Keratinocyte (primary cell): Measurements from ENCODE around the gene WNT7B. TPM values are rescaled to one million over a fixed set of nuclear protein-coding genes. Genes with fewer than 3 reads are reported as not detected.

Experiments used
- DNase-seq: peaks from one replicate; pipeline ENCODE4 v3.0.0-alpha.2; 2011; ENCODE audit warnings: low read depth, missing footprints, low spot score
- FAIRE-seq: peaks from 2 replicates; lab custom pipeline; 2011; peaks lifted over from hg19 to GRCh38; lab: Jason Lieb, UNC
- H2AFZ ChIP-seq: 2 replicates; pipeline ENCODE4 v1.6.0; 2012; ENCODE audit warnings: low read length, control low read depth, inconsistent platforms; ENCODE audit not compliant: control insufficient read depth
- H3K27ac ChIP-seq: 2 replicates; pipeline ENCODE4 v1.5.1; 2011; ENCODE audit warnings: low read length; ENCODE audit not compliant: control insufficient read depth, insufficient read depth
- H3K27me3 ChIP-seq: 3 replicates; pipeline ENCODE4 v1.6.0; 2011; ENCODE audit warnings: low read length; ENCODE audit not compliant: control insufficient read depth, insufficient read depth; ENCODE audit errors: extremely low read depth
- H3K36me3 ChIP-seq, 2 experiments: 2 replicates in 1 of 2; 3 replicates in 1 of 2; pipeline ENCODE4 v1.5.1; 2011; ENCODE audit warnings: low read length in 2 of 2, mild to moderate bottlenecking in 1 of 2; ENCODE audit not compliant: control insufficient read depth in 2 of 2, insufficient read depth in 2 of 2; ENCODE audit errors: extremely low read depth in 1 of 2
- H3K4me1 ChIP-seq: 3 replicates; pipeline ENCODE4 v1.5.1; 2011; ENCODE audit warnings: low read length; ENCODE audit not compliant: control insufficient read depth, insufficient read depth; ENCODE audit errors: extremely low read depth
- H3K4me2 ChIP-seq: 3 replicates; pipeline ENCODE4 v1.6.0; 2011; ENCODE audit warnings: low read depth, low read length; ENCODE audit not compliant: control insufficient read depth, insufficient read depth; ENCODE audit errors: extremely low read depth
- H3K4me3 ChIP-seq, 3 experiments: fragments of 200-600 bp in 1 of 3; sonication (generic) in 1 of 3; 2 replicates in 2 of 3; 3 replicates in 1 of 3; pipeline ENCODE4 v1.5.1; 2011 to 2016; ENCODE audit warnings: low read length in 3 of 3, mild to moderate bottlenecking in 3 of 3, control low read depth in 2 of 3, inconsistent platforms in 1 of 3, low read depth in 1 of 3, mixed read lengths in 1 of 3, mixed run types in 1 of 3, moderate library complexity in 1 of 3; ENCODE audit not compliant: control insufficient read depth in 2 of 3, insufficient read depth in 2 of 3; ENCODE audit errors: extremely low read depth in 1 of 3
- H3K79me2 ChIP-seq: 2 replicates; pipeline ENCODE4 v1.6.0; 2012; ENCODE audit warnings: low read length; ENCODE audit not compliant: control insufficient read depth, insufficient read depth
- H3K9ac ChIP-seq: 3 replicates; pipeline ENCODE4 v1.6.0; 2011; ENCODE audit warnings: low read length; ENCODE audit not compliant: control insufficient read depth, insufficient read depth; ENCODE audit errors: extremely low read depth
- H3K9me1 ChIP-seq: 3 replicates; pipeline ENCODE4 v1.6.0; 2011; ENCODE audit warnings: low read length; ENCODE audit not compliant: control insufficient read depth, insufficient read depth; ENCODE audit errors: extremely low read depth
- H3K9me3 ChIP-seq: 2 replicates; pipeline ENCODE4 v1.5.1; 2012; ENCODE audit warnings: low read depth, low read length; ENCODE audit not compliant: control insufficient read depth
- H4K20me1 ChIP-seq: 3 replicates; pipeline ENCODE4 v1.6.0; 2011; ENCODE audit warnings: low read length; ENCODE audit not compliant: control insufficient read depth, insufficient read depth; ENCODE audit errors: extremely low read depth
- EZH2 ChIP-seq: IDR thresholded peaks from one replicate; pipeline ENCODE4 v1.6.1; 2012; ENCODE audit warnings: inconsistent platforms, mild to moderate bottlenecking, low read length, moderate library complexity
- dilution Hi-C: fragments of 300-500 bp; cut with MboI; formaldehyde crosslinking; loops from one replicate; pipeline ENCODE4 v1.7.0; 2020; ENCODE audit warnings: low sequenced_read_pairs; ENCODE audit not compliant: extremely low pct_ligation_motif_present
- polyA plus RNA-seq, 5 experiments: library from polyadenylated mRNA; depleted of rRNA in 3 of 5; stranded (reverse) in 3 of 5; stranded (forward) in 1 of 5; unstranded in 1 of 5; fragments of >200 nt; gene quantifications; 1 replicate in 1 of 5; 2 replicates in 3 of 5; 3 replicates in 1 of 5; pipeline versions ENCODE4 v1.2.1 to v1.2.3, GENCODE V29; 2011 to 2012; ENCODE audit warnings: missing spikeins in 2 of 5, low read depth in 1 of 5, low replicate concordance in 1 of 5
- TF ChIP-seq, protein P1 (sequence below), 3 experiments: IDR thresholded peaks in 1 of 3; conservative IDR thresholded peaks in 1 of 3; optimal IDR thresholded peaks in 1 of 3; 2 replicates in 2 of 3; 3 replicates in 1 of 3; pipeline versions ENCODE3 to v1.5.1; 2011; ENCODE audit warnings: low read length in 3 of 3, mild to moderate bottlenecking in 3 of 3, moderate library complexity in 2 of 3, control low read depth in 1 of 3, inconsistent platforms in 1 of 3; ENCODE audit not compliant: insufficient read depth in 2 of 3; ENCODE audit errors: extremely low read depth in 1 of 3

Gene WNT7B
- polyA plus RNA-seq, 1 donor (not counting 4 experiments of a cell fraction or from before 2014, with no cell fraction given) = 1.7 TPM

DNA sequence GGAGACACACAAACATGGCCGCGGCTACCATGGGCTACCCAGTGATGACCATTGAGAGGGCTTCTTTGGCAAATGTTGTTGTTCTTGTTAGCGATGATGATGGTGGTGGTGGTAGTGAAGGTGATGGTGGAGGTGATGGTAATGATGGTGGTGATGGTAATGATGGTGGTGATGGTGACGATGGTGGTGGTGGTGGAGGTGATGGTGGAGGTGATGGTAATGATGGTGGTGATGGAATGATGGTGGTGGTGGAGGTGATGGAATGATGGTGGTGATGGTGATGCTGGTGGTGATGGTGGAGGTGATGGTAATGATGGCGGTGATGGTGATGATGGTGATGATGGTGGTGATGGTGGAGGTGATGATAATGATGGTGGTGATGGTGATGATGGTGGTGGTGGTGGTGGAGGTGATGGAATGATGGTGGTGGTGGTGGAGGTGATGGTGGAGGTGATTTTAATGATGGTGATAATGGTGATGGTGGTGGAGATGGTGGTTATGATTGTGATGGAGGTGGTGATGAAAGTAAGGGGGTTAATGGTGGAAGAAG is 16.3 kb upstream of the WNT7B start:
- no peaks in the 10 kb centered on the region for H3K36me3 ChIP-seq
- H3K4me1 ChIP-seq = peaks cover 6% of the 10 kb centered on the region
- no peak overlapping the region for H3K4me3 ChIP-seq
- H3K4me2 ChIP-seq = no peak overlapping the region
- no peak overlapping the region for H2AFZ ChIP-seq
- dilution Hi-C loops = no loop called here
- H3K9ac ChIP-seq = no peak overlapping the region
- H3K9me3 ChIP-seq = no peaks in the 10 kb centered on the region
- no peak overlapping the region for H3K27ac ChIP-seq
- no peaks in the 10 kb centered on the region for H3K79me2 ChIP-seq
- DNase-seq = no peak
- TF ChIP-seq, protein P1, sequence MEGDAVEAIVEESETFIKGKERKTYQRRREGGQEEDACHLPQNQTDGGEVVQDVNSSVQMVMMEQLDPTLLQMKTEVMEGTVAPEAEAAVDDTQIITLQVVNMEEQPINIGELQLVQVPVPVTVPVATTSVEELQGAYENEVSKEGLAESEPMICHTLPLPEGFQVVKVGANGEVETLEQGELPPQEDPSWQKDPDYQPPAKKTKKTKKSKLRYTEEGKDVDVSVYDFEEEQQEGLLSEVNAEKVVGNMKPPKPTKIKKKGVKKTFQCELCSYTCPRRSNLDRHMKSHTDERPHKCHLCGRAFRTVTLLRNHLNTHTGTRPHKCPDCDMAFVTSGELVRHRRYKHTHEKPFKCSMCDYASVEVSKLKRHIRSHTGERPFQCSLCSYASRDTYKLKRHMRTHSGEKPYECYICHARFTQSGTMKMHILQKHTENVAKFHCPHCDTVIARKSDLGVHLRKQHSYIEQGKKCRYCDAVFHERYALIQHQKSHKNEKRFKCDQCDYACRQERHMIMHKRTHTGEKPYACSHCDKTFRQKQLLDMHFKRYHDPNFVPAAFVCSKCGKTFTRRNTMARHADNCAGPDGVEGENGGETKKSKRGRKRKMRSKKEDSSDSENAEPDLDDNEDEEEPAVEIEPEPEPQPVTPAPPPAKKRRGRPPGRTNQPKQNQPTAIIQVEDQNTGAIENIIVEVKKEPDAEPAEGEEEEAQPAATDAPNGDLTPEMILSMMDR (optimal IDR thresholded peaks at IDR 0.05 in 1 of 3, IDR thresholded peaks at IDR 0.05 in 1 of 3, conservative IDR thresholded peaks at IDR 0.05 in 1 of 3; ENCODE audit: extremely low read depth in 1 of 3, insufficient read depth in 2 of 3, low read length in 3 of 3) = no peak
- TF ChIP-seq EZH2 = no peak
- H3K27me3 ChIP-seq = no peaks in the 10 kb centered on the region
- no peak for FAIRE-seq
- H4K20me1 ChIP-seq = peaks cover 4% of the 10 kb centered on the region
- H3K9me1 ChIP-seq = no peaks in the 10 kb centered on the region

DNA sequence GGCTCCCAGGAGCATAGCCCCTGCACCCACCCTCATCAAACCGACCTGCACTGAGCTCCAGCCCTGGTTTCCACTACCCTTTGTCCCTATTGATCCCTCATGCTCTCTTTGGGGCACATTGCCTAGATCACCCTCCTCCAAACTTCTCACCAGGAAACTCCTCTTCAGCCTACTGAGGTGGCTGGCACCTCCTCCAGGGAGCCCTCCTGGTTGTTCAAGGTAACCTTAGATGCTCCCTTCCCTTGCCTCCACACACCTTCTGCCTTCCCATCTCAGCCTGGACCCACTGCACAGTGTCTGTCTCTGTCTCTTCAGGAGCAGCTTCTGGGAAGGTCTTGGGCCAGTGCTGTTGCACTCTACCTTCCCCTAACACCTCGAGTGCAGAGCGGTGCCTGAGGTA is 15.8 kb upstream of the WNT7B start:
- Histone ChIP-seq H3K4me2 (no peak overlapping the region), H3K79me2 (no peaks in the 10 kb centered on the region), H3K27ac (no peak overlapping the region), H4K20me1 (peaks cover 4% of the 10 kb centered on the region), H3K9ac (no peak overlapping the region), H3K4me1 (peaks cover 5% of the 10 kb centered on the region), H2AFZ (no peak overlapping the region), H3K27me3 (peaks cover 3% of the 10 kb centered on the region), H3K36me3 (no peaks in the 10 kb centered on the region), H3K4me3 (no peak overlapping the region), H3K9me3 (peaks cover under 1% of the 10 kb centered on the region), H3K9me1 (no peaks in the 10 kb centered on the region)
- no peak for TF ChIP-seq EZH2
- TF ChIP-seq, protein P1 (optimal IDR thresholded peaks at IDR 0.05 in 1 of 3, IDR thresholded peaks at IDR 0.05 in 1 of 3, conservative IDR thresholded peaks at IDR 0.05 in 1 of 3; ENCODE audit: extremely low read depth in 1 of 3, insufficient read depth in 2 of 3, low read length in 3 of 3) = no peak
- dilution Hi-C loops = no loop called here
- FAIRE-seq (no peak), DNase-seq (no peak)
